HG03280 (cell line): ENCODE data around the gene HRCT1.
"Not testable (repeated sequence)": the region's sequence is repeated elsewhere in the genome, so short reads cannot be mapped to it uniquely, and the experiment has no call there.

Experiments used
- ATAC-seq: cut with Tn5 transposase; IDR thresholded peaks from one replicate; pipeline ENCODE4 v1.9.1; 2021; ENCODE audit warnings: mild to moderate bottlenecking, moderate library complexity; ENCODE audit not compliant: unreplicated experiment

Gene HRCT1

GRCh38 chr9:35892051-35892450 lies 14.0 kb upstream of the HRCT1 start:
- ATAC-seq, result no peak

GRCh38 chr9:35896570-35896969 lies 9.4 kb upstream of the HRCT1 start:
- ATAC-seq, result no peak

GRCh38 chr9:35897376-35898099 lies 8.5 kb upstream of the HRCT1 start:
- not testable (repeated sequence) for ATAC-seq

- ATAC-seq, result no peak
These were observed 7.7 kb upstream of the HRCT1 start for GRCh38 chr9:35898337-35898736.

- no peak for ATAC-seq
These were observed 7.0 kb upstream of the HRCT1 start for GRCh38 chr9:35899021-35899420.

GRCh38 chr9:35903049-35903448 lies 3.0 kb upstream of the HRCT1 start:
- ATAC-seq, result no peak

GRCh38 chr9:35904338-35904737 lies 1.7 kb upstream of the HRCT1 start:
- ATAC-seq, result no peak

GRCh38 chr9:35905051-35905781 lies 786 bp upstream of the HRCT1 start:
- no peak for ATAC-seq

GRCh38 chr9:35906923-35907699 lies 1.1 kb downstream of the HRCT1 start:
- ATAC-seq, result no peak

DNA sequence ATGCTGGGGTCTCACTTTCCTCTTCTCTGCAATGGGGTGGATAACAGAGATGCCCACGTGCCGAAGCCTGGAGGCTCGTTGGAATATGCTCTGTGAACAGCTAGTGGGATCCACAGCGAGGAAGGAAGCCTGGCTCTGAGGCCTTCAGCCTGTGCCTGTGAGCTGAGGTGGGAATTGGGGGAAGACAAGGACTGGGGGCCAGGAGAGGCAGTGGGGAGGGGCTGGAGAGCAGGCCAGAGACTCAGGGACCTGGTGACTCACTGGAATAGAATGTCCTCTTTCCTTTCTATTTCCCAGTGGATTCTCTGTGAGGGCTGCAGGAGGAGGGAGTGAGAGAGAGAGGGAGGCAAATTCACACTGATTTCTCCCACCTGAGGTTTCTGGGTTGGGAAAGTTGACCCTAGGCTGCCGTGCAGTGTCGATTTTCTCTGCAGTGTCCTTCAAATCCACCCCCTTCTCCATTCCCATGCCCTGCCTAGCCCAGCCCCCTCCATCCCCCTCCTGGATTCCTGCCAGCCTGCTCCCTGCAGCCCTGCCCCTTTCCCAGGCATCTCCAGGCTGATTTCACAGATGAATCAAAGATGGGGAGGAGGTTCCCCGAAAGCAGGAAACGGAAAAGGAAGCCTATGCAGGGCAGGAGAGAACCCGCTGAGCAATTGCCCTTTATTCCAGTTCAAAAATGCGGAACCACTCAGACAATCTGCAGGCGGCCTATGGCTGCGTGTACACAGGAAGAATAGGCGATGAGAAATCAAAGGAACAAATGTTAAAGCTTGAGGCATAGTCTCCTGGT lies 1.9 kb downstream of the HRCT1 start:
- ATAC-seq, result no peak

GRCh38 chr9:35908504-35909125 lies 2.6 kb downstream of the HRCT1 start:
- no peak for ATAC-seq

- ATAC-seq, result no peak
These were observed 3.3 kb downstream of the HRCT1 start, which contains the start of gene SPAAR for GRCh38 chr9:35909274-35909673. TSS of gene SPAAR (plus strand) at chr9:35909490. CDS start at chr9:35910464, 974 bp downstream.

DNA sequence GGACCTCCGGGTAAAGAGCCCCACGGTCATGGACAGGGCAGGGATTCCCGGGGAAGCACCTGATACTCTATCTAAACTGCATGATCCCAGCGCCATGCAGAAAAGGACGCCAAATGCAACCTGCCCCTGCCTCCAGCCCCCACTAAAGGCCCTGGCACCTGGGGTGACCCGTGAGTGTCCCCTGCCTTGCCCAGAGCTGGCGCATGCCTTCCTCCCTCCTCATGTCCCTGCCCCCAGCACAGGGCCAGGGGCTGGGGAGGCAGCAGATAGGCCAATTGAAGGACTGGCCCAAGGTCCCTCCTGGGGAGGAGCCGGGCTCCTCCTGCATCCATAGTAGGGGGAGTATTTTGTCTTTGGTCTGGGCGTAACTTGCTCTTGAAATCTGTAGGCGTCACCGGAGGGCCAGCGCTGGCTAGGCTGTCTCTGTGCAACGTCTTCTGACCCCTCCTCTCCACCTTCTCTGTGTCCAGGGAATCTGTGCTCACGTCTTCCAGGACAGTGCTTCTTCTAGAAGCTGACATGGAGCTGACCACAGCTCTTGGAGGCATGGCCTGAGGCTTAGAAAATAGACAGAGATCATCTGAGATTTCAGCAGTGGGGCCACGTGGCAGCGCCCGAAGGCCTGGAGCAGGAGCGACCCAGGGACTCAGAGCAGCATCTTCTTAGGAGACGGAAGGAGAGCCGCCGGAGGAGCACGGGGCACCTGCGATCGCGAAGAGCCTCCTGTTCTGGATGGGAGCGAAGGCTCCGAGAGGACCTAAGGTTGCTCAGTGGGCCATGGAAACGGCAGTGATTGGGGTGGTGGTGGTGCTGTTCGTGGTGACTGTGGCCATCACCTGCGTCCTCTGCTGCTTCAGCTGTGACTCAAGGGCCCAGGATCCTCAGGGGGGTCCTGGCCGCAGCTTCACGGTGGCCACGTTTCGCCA lies 3.9 kb downstream of the HRCT1 start:
- ATAC-seq, result no peak

DNA sequence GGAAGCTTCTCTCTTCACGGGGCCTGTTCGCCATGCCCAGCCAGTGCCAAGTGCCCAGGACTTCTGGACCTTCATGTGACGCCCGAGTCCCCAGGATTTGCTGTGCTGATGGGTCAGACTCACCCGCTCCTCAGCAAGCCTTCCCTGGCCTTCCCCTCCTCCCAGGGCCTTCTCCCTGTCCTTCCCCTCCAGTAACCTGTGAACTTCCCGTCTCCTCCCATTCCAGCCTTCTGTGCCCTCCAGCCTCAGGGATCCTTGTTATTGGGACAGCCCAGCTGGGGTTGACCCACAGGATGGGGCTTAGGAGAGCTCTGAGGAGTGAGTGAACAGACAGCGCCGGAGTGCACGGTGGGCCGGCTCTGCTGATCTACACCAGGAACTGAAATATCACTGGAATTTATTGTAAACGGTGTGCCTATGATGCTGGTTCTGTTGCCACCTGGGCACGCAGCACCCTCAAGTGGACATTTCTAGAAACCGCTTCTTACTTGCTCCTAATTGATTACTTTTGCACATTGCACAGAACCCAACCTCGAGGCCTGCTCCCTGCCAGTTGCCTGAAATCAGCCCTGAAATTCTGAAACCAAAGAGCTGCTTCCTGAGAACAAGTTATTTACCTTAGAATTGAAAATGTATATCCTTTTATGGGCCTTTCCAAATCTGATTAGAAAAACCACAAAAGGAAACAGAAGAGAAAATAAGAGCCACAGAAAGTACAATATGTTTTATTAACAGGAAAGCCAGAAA lies 4.8 kb downstream of the HRCT1 start:
- no peak for ATAC-seq

- ATAC-seq, result no peak
These were observed 5.7 kb downstream of the HRCT1 start for GRCh38 chr9:35911690-35912089.

GRCh38 chr9:35912791-35913400 lies 6.9 kb downstream of the HRCT1 start:
- no peak for ATAC-seq

DNA sequence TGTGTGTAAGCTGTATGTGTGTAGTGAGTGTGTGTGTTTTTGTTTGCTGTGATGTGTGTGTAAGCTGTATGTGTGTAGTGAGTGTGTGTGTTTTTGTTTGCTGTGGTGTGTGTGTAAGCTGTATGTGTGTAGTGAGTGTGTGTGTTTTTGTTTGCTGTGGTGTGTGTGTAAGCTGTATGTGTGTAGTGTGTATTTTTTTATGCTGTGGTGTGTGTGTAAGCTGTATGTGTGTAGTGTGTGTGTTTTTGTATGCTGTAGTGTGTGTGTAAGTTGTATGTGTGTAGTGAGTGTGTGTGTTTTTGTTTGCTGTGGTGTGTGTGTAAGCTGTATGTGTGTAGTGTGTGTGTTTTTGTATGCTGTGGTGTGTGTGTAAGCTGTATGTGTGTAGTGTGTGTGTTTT lies 7.4 kb downstream of the HRCT1 start:
- not testable (repeated sequence) for ATAC-seq

GRCh38 chr9:35914301-35914807 lies 8.4 kb downstream of the HRCT1 start:
- ATAC-seq, result no peak
